ENCODE results near the gene SULT1A2.
"Not testable (repeated sequence)": the region's sequence is repeated elsewhere in the genome, so short reads cannot be mapped to it uniquely, and the experiment has no call there.

Gene SULT1A2

DNA sequence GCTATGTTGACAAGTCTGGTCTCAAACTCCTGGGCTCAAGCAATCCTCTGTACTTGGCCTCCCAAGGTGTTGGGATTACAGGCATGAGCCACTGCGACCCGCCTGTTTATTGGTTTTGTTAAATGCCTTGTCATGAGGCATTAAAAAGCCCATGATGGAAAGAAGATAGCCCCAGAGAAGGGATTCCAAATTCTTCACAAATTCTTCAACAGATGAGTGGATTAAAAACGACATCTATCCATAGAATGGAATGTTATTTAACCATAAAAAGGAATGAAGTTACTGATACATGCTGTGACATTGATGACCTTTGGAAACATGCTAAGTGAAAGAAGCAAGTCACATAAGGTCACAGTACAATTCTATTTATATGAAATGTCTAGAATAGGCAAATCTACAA, 38.4 kb downstream of the SULT1A2 start:
- no peak for DNase-seq (ENCODE audit: low read depth, low spot score)

DNA sequence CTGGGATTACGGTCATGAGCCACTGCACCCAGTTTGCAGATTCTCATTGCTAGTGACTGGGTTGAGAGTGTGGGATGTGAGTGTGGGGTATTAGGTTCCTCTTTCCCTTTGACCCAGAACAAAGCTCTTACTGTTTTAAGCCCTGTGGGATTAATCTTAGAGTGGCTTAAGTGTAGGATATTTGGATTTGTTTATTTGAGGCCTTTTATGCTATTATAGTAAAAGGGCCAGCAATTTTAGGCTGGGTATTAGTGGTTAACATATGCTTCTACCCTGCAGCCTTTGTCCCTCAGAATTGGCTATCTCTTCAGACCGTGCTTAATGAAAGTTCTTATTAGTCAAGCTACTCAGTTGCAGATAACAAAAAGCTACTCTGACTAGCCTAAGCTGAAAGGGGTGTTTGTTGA, 39.9 kb downstream of the SULT1A2 start:
- DNase-seq (ENCODE audit: low read depth, low spot score), result no peak

DNA sequence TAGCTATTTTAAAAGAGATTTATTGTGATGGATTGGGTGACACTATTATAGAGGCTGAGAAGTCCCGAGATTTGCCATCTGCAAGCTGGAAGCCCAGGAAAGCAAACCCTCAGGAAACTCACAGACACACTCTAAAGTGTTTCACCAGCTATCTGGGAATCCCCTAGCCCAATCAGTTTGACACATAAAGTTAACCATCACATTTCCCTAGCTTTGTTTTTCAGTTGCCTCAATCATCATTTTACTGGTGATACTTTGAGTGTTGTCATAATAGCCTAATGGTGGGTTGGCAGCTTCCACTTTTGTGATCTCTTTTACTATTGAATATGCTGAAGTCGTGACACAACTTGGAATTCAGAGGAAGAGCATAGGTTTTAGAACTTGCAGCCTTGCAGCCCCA, 41.3 kb downstream of the SULT1A2 start:
- DNase-seq (ENCODE audit: low read depth, low spot score), result no peak

DNA sequence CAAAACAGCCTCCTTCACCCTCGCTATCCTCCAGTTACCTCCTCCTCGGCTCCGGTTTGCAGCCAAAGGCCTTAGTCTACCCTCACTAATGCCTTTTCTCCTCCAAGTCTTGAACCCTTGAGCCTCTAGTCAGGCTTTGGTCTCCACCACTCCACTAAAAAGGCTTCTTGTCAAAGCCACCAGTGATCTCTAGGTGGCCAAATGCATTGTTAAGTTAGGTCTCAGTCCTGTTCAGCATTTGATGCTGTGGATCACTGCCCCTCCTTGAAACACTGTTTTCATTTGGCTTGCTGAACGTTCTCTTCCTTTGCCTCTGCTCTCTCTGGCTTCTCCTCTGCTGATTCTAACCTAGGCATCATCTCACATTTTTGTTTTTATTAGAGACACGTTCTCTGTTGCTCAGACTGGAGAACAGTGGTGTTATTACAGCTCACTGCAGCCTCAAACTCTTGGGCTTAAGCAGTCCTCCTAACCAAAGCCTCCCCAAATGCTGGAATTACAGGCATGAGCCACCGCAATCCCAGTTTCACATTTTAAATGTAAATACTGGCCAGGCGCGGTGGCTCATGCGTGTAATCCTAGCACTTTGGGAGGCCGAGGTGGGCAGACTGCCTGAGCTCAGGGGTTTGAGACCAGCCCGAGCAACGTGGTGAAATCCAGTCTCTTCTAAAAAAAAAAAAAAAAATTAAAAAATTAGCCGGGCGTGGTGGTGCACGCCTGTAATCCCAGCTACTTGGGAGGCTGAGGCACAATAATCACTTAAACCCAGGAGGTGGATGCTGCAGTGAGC, 42.0 kb downstream of the SULT1A2 start:
- DNase-seq (ENCODE audit: low read depth, low spot score), result no peak

DNA sequence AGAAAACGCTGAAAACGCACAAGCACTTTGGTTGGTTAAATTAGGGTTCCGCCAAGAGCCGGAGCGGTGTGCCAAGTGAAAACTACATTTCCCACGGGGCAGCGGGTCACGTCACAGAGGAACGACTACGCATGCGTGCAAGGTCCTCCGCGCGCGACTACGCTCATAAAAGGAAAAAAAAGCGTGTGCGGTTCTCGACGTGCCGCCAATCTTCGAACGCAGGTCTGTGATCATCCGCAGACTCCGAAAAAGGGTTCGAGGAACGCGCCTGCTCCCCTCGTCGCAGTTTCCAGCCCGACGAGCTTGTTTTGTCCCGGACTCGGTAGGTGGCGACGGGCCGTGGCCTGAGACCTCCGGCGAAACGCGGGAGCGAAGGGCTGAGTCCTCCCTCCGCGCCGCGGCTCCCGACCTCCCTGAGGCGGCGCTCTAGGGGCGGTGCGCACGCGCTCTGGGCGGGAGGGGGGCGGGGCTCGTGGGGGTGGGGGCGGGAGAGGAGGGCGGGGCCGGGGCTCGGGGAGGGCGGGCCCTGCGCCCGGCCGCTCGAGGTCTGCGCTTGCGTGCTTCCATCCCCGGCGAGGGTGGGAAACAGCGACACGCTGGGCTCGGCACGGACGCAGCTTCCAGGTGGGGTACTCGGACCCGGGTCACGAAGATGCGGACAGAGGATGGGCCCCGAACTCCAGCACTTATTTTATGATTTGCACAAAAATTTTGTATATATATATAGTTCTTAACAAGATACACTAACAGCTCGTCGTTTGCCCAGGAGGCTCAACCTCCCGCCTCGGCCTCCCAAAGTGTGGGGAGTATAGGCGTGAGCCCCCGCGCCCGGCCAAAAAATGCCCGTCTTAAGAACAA, 42.8 kb downstream of the SULT1A2 start, which contains the start of gene SGF29:
Gene SGF29, plus strand, starts transcription at position 145 of the 858 bp plus-strand sequence. CDS start 27,150 bp downstream, outside the sequence.
- peak; percentile 90 for DNase-seq (ENCODE audit: low read depth, low spot score)

DNA sequence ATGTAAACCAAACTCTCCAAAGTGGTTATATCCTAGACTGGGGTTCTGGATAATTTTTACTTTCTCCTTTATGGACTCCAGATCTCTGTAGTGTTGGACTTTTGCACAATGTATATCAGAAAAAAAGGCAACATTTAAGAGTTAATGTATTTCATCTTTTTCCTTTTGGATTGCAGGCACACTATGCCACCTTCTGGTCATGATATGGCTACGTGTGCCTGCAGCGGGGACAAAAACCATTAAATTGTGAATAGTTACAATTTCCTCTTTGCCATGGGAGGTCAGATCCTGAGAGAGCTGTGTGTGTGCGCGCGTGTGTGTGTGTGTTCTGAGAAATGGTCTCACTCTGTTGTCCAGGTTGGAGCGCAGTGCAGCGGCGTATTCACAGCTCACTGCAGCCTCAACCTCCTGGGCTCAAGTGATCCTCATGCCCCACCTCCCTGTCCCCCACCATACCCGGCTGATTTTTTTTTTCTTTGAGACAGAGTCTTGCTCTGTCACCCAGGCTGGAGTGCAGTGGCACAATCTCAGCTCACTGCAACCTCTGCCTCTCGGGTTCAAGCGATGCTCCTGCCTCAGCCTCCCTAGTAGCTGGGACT, 47.5 kb downstream of the SULT1A2 start:
- no peak for DNase-seq (ENCODE audit: low read depth, low spot score)

DNA sequence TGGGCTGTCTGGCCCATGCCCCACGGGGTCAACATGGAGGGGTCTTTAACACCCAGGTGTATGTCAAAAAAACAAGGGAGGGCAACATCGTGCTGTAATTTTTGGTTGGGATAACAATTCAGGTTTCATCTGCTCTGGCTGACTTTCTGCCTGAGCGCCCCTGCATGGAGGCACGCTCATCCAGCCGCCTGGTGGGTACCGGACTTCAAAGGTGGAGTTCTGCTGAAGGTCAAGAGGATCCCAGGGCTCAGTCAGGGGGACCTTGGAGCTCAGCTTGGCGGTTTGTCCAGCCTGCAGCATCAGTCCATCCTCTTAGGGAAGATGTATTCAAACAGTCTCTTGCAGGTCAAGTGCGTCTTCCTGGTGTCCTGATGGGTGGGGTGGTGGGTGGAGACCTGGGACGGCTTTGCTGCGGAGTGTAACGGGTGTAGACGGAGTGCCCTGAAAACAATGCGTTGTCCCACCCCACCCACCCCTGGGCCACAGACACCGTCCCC, 48.5 kb downstream of the SULT1A2 start:
- no peak for DNase-seq (ENCODE audit: low read depth, low spot score)

DNA sequence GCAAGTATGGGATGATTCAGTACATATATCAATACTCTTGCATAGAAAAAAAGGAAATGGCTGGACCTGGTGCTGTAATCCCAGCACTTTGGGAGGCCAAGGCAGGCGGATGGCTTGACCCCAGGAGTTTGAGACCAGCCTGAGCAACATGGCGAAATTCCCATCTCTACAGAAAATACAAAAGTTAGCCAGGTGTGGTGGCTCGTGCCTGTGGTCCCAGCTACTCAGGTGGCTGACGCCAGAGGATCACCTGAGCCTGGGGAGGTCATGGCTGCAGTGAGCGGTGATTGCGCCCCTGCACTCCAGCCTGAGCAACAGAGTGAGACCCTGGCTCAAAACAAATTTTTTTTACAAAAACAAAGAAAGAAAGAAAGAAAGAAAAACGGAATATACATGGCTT, 50.2 kb downstream of the SULT1A2 start:
- DNase-seq (ENCODE audit: low read depth, low spot score), result no peak

DNA sequence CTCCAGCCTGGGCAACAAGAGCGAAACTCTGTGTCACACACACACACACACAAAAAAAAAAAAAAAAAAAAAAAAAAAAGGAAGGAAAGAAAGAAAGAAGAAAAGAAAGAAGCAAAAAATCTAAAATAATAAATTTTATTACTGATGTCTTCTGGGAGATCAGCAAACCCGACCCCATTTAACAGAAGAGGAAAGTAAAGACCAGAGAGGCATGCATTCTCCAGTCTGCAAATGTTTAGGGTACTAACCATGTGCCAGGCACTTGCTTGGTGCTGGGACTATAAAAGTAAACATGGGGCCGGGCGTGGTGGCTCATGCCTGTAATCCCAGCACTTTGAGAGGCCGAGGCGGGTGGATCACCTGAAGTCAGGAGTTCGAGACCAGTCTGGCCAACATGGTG, 50.9 kb downstream of the SULT1A2 start:
- DNase-seq (ENCODE audit: low read depth, low spot score), result not testable (repeated sequence)

DNA sequence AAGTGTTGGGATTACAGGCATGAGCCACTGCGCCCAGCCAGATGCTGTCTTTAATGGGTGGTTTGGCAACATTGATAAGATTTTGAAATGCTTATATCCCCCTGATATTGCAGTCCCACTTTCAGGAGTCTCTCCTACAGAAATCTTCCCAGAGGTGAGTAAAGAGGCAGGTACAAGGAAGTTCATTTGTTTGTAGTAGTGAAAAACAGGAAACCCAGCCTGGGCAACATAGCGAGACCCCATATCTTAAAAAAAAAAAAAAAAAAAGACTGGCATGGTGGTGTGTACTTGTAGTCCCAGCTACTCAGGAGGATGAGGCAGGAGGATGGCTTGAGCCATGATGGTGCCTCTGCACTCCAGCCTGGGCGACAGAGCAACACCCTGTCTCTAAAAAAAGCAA, 51.9 kb downstream of the SULT1A2 start:
- no peak for DNase-seq (ENCODE audit: low read depth, low spot score)

DNA sequence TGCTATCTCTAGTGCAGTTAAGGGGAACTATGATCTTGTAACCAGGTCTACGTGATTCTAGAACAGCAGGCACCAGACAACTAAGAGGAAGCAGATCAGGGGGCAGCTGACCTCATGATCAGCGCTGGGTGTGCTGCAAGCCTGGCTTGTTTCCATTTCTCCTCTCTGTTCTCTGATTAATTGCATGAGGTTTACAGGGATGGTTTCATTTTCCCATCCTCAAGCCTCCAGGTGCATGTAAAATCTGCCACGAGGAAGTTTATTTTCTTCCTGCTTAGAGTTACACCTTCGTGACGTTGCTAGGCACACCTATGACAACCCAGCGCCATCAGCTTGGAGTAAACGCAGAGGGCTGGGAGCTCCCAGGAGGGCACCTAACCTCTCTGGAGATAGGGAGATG, 53.8 kb downstream of the SULT1A2 start:
- DNase-seq (ENCODE audit: low read depth, low spot score), result no peak

DNA sequence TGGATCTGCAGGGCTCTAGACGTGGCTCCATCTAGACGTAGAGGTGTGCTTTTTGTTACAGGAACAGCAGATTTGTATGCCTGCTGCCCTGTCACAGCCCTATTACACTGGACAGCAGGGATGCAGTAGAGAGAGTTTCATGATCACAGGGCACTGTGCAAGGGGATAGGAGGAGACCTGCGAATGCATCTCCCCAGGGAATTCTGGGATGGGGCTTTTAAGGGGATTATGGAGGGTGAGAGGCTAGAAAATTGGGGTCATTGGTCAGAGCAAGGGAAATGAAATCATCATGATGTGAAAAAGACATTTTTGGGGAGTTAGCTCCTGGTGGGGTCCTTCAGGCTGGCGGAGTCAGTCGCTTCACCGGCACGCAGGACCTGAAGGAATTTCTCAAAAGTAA, 54.2 kb downstream of the SULT1A2 start:
- DNase-seq (ENCODE audit: low read depth, low spot score), result no peak
